DND-41 (cell line): ENCODE data around the gene NEK10.
A peak's percentile ranks its signal among the peaks of the same experiment; 100 is the strongest.

ENCODE experiments used
- ATAC-seq: fragments of 200-7000 bp; cut with Tn5 transposase; 3 replicates; pipeline ENCODE4 v1.9.1; 2021; ENCODE audit warnings: low read depth; ENCODE audit not compliant: insufficient read depth
- DNase-seq: peaks from one replicate; pipeline ENCODE4 v3.0.0-alpha.2; 2020
- H2AFZ ChIP-seq: 2 replicates; pipeline ENCODE4 v1.6.0; 2012; ENCODE audit warnings: low read depth, low read length
- H3K27ac ChIP-seq: 2 replicates; pipeline ENCODE4 v1.5.1; 2012; ENCODE audit warnings: low read length, inconsistent platforms
- H3K27me3 ChIP-seq: fragments of 200-600 bp; sonication (generic); 2 replicates; pipeline ENCODE4 v1.6.0; 2012; ENCODE audit warnings: low read length, mild to moderate bottlenecking, inconsistent platforms; ENCODE audit not compliant: insufficient read depth, poor library complexity
- H3K36me3 ChIP-seq: 2 replicates; pipeline ENCODE4 v1.5.1; 2012; ENCODE audit warnings: low read length, inconsistent platforms; ENCODE audit not compliant: insufficient read depth
- H3K4me1 ChIP-seq: 2 replicates; pipeline ENCODE4 v1.5.1; 2012; ENCODE audit warnings: mild to moderate bottlenecking, low read length; ENCODE audit not compliant: insufficient read depth
- H3K4me2 ChIP-seq: 2 replicates; pipeline ENCODE4 v1.6.0; 2012; ENCODE audit warnings: mild to moderate bottlenecking, moderate library complexity, low read length, inconsistent platforms; ENCODE audit not compliant: insufficient read depth
- H3K4me3 ChIP-seq, 2 experiments: fragments of 200-600 bp in 1 of 2; shearing (Covaris generic) in 1 of 2; 2 replicates each; pipeline ENCODE4 v1.5.1; 2012 to 2016; ENCODE audit warnings: inconsistent platforms in 2 of 2, low read length in 2 of 2, mild to moderate bottlenecking in 2 of 2, low read depth in 1 of 2, moderate library complexity in 1 of 2
- H3K79me2 ChIP-seq: 2 replicates; pipeline ENCODE4 v1.6.0; 2012; ENCODE audit warnings: low read length, inconsistent platforms; ENCODE audit not compliant: insufficient read depth
- H3K9ac ChIP-seq: 2 replicates; pipeline ENCODE4 v1.6.0; 2012; ENCODE audit warnings: low read depth, mild to moderate bottlenecking, inconsistent platforms, low read length, moderate library complexity
- H3K9me3 ChIP-seq: 2 replicates; pipeline ENCODE4 v1.5.1; 2012; ENCODE audit warnings: low read length, moderate library complexity, mild to moderate bottlenecking, inconsistent platforms; ENCODE audit not compliant: insufficient read depth, severe bottlenecking
- H4K20me1 ChIP-seq: 2 replicates; pipeline ENCODE4 v1.6.0; 2012; ENCODE audit warnings: low read length; ENCODE audit not compliant: insufficient read depth
- EZH2 ChIP-seq: IDR thresholded peaks from 3 replicates; pipeline ENCODE4 v1.6.1; 2012; ENCODE audit warnings: borderline replicate concordance, low read depth, mild to moderate bottlenecking, moderate library complexity, low read length, inconsistent platforms; ENCODE audit not compliant: severe bottlenecking
- TF ChIP-seq, protein P1 (sequence below): IDR thresholded peaks from 2 replicates; pipeline ENCODE4 v1.5.1; 2012; ENCODE audit warnings: borderline replicate concordance, low read length, moderate library complexity, mild to moderate bottlenecking; ENCODE audit not compliant: poor library complexity, severe bottlenecking; ENCODE audit errors: extremely low read depth

NEK10 gene

DNA sequence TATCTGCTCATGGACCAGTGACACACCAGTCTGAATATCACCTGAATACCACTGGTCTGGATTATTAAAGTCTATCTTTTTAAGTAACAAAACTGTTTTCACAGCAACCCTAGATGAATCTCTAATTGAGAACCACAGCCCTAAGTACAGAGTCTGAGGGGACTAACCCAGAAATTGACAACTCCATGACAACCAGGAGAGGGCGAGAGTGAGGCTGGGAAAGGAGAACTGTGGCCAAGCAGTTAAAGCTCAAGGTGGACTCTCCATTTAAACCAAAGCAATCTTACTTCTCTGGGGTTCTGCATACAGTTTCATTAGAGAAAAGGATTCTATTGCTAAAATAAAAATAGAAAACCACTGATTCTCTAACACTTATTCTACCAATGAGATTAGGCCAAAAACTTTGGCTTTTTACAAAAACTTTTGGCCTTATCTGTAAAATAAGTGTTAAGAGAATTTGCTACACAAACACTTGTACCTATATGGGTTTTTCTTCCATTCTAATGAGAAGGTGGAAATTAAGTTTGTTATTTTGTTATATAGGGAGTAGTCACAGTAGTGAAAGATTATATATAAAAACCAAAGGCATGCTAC lies 11.4 kb downstream of the NEK10 start:
- ATAC-seq = peak; percentile 66
- Histone ChIP-seq H3K4me3 (no peak overlapping the region), H3K79me2 (no peaks in the 10 kb centered on the region), H4K20me1 (no peaks in the 10 kb centered on the region), H3K9ac (no peak overlapping the region), H2AFZ (no peak overlapping the region), H3K4me1 (peaks cover 27% of the 10 kb centered on the region), H3K4me2 (no peak overlapping the region), H3K27ac (peak overlapping the region; percentile 92), H3K9me3 (no peaks in the 10 kb centered on the region), H3K27me3 (no peaks in the 10 kb centered on the region), H3K36me3 (no peaks in the 10 kb centered on the region)
- TF ChIP-seq EZH2 = no peak
- TF ChIP-seq, protein P1, sequence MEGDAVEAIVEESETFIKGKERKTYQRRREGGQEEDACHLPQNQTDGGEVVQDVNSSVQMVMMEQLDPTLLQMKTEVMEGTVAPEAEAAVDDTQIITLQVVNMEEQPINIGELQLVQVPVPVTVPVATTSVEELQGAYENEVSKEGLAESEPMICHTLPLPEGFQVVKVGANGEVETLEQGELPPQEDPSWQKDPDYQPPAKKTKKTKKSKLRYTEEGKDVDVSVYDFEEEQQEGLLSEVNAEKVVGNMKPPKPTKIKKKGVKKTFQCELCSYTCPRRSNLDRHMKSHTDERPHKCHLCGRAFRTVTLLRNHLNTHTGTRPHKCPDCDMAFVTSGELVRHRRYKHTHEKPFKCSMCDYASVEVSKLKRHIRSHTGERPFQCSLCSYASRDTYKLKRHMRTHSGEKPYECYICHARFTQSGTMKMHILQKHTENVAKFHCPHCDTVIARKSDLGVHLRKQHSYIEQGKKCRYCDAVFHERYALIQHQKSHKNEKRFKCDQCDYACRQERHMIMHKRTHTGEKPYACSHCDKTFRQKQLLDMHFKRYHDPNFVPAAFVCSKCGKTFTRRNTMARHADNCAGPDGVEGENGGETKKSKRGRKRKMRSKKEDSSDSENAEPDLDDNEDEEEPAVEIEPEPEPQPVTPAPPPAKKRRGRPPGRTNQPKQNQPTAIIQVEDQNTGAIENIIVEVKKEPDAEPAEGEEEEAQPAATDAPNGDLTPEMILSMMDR = peak; percentile 66
- peak; percentile 57 for DNase-seq

DNA sequence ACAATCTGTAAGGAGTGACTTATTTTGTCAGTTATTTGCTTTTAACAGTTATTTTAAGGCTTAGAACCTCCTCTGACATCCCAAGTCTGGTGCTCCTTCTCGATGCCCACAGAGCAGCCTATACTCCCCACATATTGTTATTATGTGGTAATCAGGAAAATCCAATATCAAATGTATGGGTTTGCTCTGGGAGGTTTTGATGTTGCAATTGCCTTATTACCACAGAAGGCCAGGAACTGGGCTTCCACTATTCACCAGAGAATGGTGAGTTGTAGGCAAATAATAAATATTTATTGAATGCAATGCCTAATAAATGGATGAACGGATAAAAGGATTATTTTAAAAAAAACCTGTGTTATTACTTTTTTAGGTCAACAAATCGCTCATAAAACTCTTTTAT lies 12.2 kb downstream of the NEK10 start:
- ATAC-seq = no peak
- H2AFZ ChIP-seq = no peak overlapping the region
- no peak overlapping the region for H3K27ac ChIP-seq
- no peak overlapping the region for H3K4me3 ChIP-seq
- H3K79me2 ChIP-seq = no peaks in the 10 kb centered on the region
- no peak for DNase-seq
- no peaks in the 10 kb centered on the region for H3K27me3 ChIP-seq
- no peak overlapping the region for H3K9ac ChIP-seq
- no peak overlapping the region for H3K4me2 ChIP-seq
- H3K36me3 ChIP-seq = no peaks in the 10 kb centered on the region
- no peaks in the 10 kb centered on the region for H4K20me1 ChIP-seq
- no peaks in the 10 kb centered on the region for H3K9me3 ChIP-seq
- TF ChIP-seq EZH2 = no peak
- TF ChIP-seq, protein P1 = no peak
- peaks cover 27% of the 10 kb centered on the region for H3K4me1 ChIP-seq

DNA sequence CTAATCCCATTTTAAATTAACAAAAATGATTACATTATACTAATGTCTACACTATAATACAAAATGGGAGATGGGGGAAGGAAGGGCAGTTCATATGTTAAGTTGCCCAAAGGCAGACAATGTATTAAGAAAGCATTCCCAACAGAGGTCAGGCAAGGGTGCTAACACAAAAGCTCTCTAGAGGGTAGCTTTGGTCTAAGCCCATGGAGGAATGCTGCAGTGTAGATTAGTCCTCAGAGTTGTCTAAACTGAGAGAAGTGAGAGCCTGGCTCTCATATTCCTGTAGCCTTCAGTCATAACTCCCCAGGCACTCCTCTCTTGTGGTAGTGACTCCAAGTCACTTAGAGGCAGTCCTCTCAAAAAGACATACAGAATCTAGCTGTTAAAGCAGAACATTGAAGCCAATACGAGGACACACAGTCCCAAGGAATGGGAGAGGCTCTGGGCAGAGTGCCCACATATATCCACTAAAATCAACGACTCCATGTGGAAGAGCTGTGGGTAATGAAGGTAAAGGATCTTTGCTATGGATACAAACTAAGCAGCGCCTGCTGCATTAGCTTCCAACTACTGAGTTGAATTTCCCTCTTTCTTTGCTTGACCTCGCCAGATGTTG lies 14.5 kb downstream of the NEK10 start:
- Histone ChIP-seq H3K4me1 (peaks cover 22% of the 10 kb centered on the region), H3K27me3 (no peaks in the 10 kb centered on the region), H3K4me2 (no peak overlapping the region), H3K9me3 (no peaks in the 10 kb centered on the region), H4K20me1 (no peaks in the 10 kb centered on the region), H3K9ac (no peak overlapping the region), H3K79me2 (no peaks in the 10 kb centered on the region), H3K27ac (no peak overlapping the region), H2AFZ (no peak overlapping the region), H3K36me3 (no peaks in the 10 kb centered on the region), H3K4me3 (no peak overlapping the region)
- TF ChIP-seq, protein P1 = no peak
- no peak for TF ChIP-seq EZH2
- DNase-seq (no peak), ATAC-seq (no peak)
